ENCODE measurements around the gene GIPC1.

The GIPC1 gene

GRCh38 chr19:14494411-14494810, 1.5 kb downstream of the GIPC1 start:
- peaks cover 4 to 5% of the 10 kb centered on the region in 2 donors for H3K27me3 Mint-ChIP-seq
- no peaks in the 10 kb centered on the region for H3K9me3 Mint-ChIP-seq
- no peak for ATAC-seq (replicated peaks)
- peak overlapping the region in 1 of 2 donors; percentile 33 for H3K4me3 Mint-ChIP-seq
- no peak for DNase-seq
- H3K27ac Mint-ChIP-seq: peak overlapping the region; percentile 49
- peaks cover 5 to 11% of the 10 kb centered on the region in 2 donors for H3K36me3 Mint-ChIP-seq
- peaks cover 10 to 11% of the 10 kb centered on the region in 2 donors for H3K4me1 Mint-ChIP-seq

GRCh38 chr19:14492756-14493337, 3.1 kb downstream of the GIPC1 start:
- Mint-ChIP-seq H3K27me3 (peaks cover 4 to 5% of the 10 kb centered on the region in 2 donors), H3K4me1 (peaks cover 10 to 11% of the 10 kb centered on the region in 2 donors), H3K27ac (no peak overlapping the region), H3K4me3 (no peak overlapping the region), H3K36me3 (peaks cover 5 to 14% of the 10 kb centered on the region in 2 donors), H3K9me3 (no peaks in the 10 kb centered on the region)
- DNase-seq (no peak), ATAC-seq (replicated peaks) (no peak)

GRCh38 chr19:14487370-14488125, 8.4 kb downstream of the GIPC1 start:
- Mint-ChIP-seq H3K4me3 (no peak overlapping the region), H3K36me3 (peaks cover 5 to 13% of the 10 kb centered on the region in 2 donors), H3K9me3 (no peaks in the 10 kb centered on the region), H3K27ac (no peak overlapping the region), H3K4me1 (peaks cover 3 to 11% of the 10 kb centered on the region in 2 donors), H3K27me3 (no peaks in the 10 kb centered on the region)
- ATAC-seq (replicated peaks) (no peak), DNase-seq (no peak)

- peaks cover 0 to 5% of the 10 kb centered on the region in 2 donors for H3K27me3 Mint-ChIP-seq
- H3K4me3 Mint-ChIP-seq: no peak overlapping the region
- no peaks in the 10 kb centered on the region for H3K9me3 Mint-ChIP-seq
- peaks cover 3 to 16% of the 10 kb centered on the region in 2 donors for H3K4me1 Mint-ChIP-seq
- H3K27ac Mint-ChIP-seq: no peak overlapping the region
- H3K36me3 Mint-ChIP-seq: peaks cover 10 to 11% of the 10 kb centered on the region in 2 donors
- DNase-seq: no peak
- ATAC-seq (replicated peaks): no peak
Measured at GRCh38 chr19:14482172-14482941, 13.6 kb downstream of the GIPC1 start.

- Mint-ChIP-seq H3K4me1 (peaks cover 5 to 13% of the 10 kb centered on the region in 2 donors), H3K9me3 (no peaks in the 10 kb centered on the region), H3K4me3 (no peak overlapping the region), H3K27me3 (peaks cover 13 to 22% of the 10 kb centered on the region in 2 donors), H3K36me3 (peaks cover 11 to 14% of the 10 kb centered on the region in 2 donors), H3K27ac (no peak overlapping the region)
- no peak for DNase-seq
- no peak for ATAC-seq (replicated peaks)
Measured at GRCh38 chr19:14480700-14481079, 15.2 kb downstream of the GIPC1 start.

GRCh38 chr19:14479975-14480699, 15.8 kb downstream of the GIPC1 start:
- Mint-ChIP-seq H3K9me3 (no peaks in the 10 kb centered on the region), H3K36me3 (peaks cover 11 to 14% of the 10 kb centered on the region in 2 donors), H3K4me1 (peaks cover 10 to 18% of the 10 kb centered on the region in 2 donors), H3K4me3 (no peak overlapping the region), H3K27me3 (peaks cover 18 to 27% of the 10 kb centered on the region in 2 donors), H3K27ac (no peak overlapping the region)
- DNase-seq (peak; percentile 62), ATAC-seq (replicated peaks) (peak; percentile 74)

- H3K4me1 Mint-ChIP-seq: peaks cover 15 to 25% of the 10 kb centered on the region in 2 donors
- DNase-seq (no peak), ATAC-seq (replicated peaks) (peak; percentile 7 to 15)
- H3K4me3 Mint-ChIP-seq: no peak overlapping the region
- no peaks in the 10 kb centered on the region for H3K9me3 Mint-ChIP-seq
- peaks cover 25 to 34% of the 10 kb centered on the region in 2 donors for H3K27me3 Mint-ChIP-seq
- peaks cover 11 to 14% of the 10 kb centered on the region in 2 donors for H3K36me3 Mint-ChIP-seq
- H3K27ac Mint-ChIP-seq: peak overlapping the region; percentile 14
Measured at GRCh38 chr19:14479309-14479974, 16.5 kb downstream of the GIPC1 start.

GRCh38 chr19:14478113-14478545, 17.8 kb downstream of the GIPC1 start:
- Mint-ChIP-seq H3K9me3 (no peaks in the 10 kb centered on the region), H3K4me1 (peaks cover 18 to 35% of the 10 kb centered on the region in 2 donors), H3K4me3 (no peak overlapping the region), H3K27me3 (peaks cover 30 to 44% of the 10 kb centered on the region in 2 donors), H3K36me3 (peaks cover 11 to 14% of the 10 kb centered on the region in 2 donors), H3K27ac (no peak overlapping the region)
- ATAC-seq (replicated peaks): no peak
- no peak for DNase-seq

- H3K27me3 Mint-ChIP-seq: peaks cover 36 to 49% of the 10 kb centered on the region in 2 donors
- ATAC-seq (replicated peaks) (no peak), DNase-seq (no peak)
- H3K4me1 Mint-ChIP-seq: peaks cover 22 to 40% of the 10 kb centered on the region in 2 donors
- no peak overlapping the region for H3K27ac Mint-ChIP-seq
- peaks cover 11 to 14% of the 10 kb centered on the region in 2 donors for H3K36me3 Mint-ChIP-seq
- no peaks in the 10 kb centered on the region for H3K9me3 Mint-ChIP-seq
- H3K4me3 Mint-ChIP-seq: no peak overlapping the region
Measured at GRCh38 chr19:14477418-14478112, 18.4 kb downstream of the GIPC1 start.

- Mint-ChIP-seq H3K27me3 (peaks cover 39 to 53% of the 10 kb centered on the region in 2 donors), H3K9me3 (no peaks in the 10 kb centered on the region), H3K4me3 (no peak overlapping the region), H3K27ac (no peak overlapping the region), H3K4me1 (peaks cover 27 to 47% of the 10 kb centered on the region in 2 donors), H3K36me3 (peaks cover 12% of the 10 kb centered on the region in 2 donors)
- no peak for ATAC-seq (replicated peaks)
- no peak for DNase-seq
Measured at GRCh38 chr19:14476673-14477401, 19.1 kb downstream of the GIPC1 start.

GRCh38 chr19:14476327-14476672, 19.6 kb downstream of the GIPC1 start:
- DNase-seq (no peak), ATAC-seq (replicated peaks) (no peak)
- no peaks in the 10 kb centered on the region for H3K9me3 Mint-ChIP-seq
- no peak overlapping the region for H3K27ac Mint-ChIP-seq
- peaks cover 28 to 51% of the 10 kb centered on the region in 2 donors for H3K4me1 Mint-ChIP-seq
- H3K27me3 Mint-ChIP-seq: peaks cover 39 to 53% of the 10 kb centered on the region in 2 donors
- peaks cover 14 to 16% of the 10 kb centered on the region in 2 donors for H3K36me3 Mint-ChIP-seq
- no peak overlapping the region for H3K4me3 Mint-ChIP-seq

- peaks cover 28 to 47% of the 10 kb centered on the region in 2 donors for H3K4me1 Mint-ChIP-seq
- no peaks in the 10 kb centered on the region for H3K9me3 Mint-ChIP-seq
- peak within 1 kb of the TSS; percentile 42 to 52 for H3K4me3 Mint-ChIP-seq
- ATAC-seq (replicated peaks) (peak; percentile 37 to 41), DNase-seq (no peak)
- H3K27ac Mint-ChIP-seq: peak within 1 kb of the TSS; percentile 48
- peaks cover 39 to 53% of the 10 kb centered on the region in 2 donors for H3K27me3 Mint-ChIP-seq
- H3K36me3 Mint-ChIP-seq: peaks cover 22 to 24% of the 10 kb centered on the region in 2 donors
Measured at GRCh38 chr19:14475251-14476073, 20.5 kb downstream of the GIPC1 start, which contains the start of gene PTGER1. TSS of gene PTGER1 (minus strand) at chr19:14475354. CDS start at chr19:14474320, 1,034 bp downstream.
